NCI-H1092 (cell line): ENCODE data around the gene EPB41L2.
"Not testable (repeated sequence)": the region's sequence is repeated elsewhere in the genome, so short reads cannot be mapped to it uniquely, and the experiment has no call there.

Experiments used
- DNase-seq: peaks from one replicate; lab custom pipeline; 2025; lab: John Stamatoyannopoulos, UW

Gene EPB41L2

GRCh38 chr6:131063028-131063763, at the start of gene EPB41L2:
TSS of gene EPB41L2 (minus strand) at chr6:131063245. CDS start at chr6:130956485, 106,760 bp downstream.
- no peak for DNase-seq

GRCh38 chr6:131112249-131112648, 49.2 kb upstream of the EPB41L2 start:
- DNase-seq = no peak

GRCh38 chr6:131107151-131107550, 44.1 kb upstream of the EPB41L2 start:
- no peak for DNase-seq

DNA sequence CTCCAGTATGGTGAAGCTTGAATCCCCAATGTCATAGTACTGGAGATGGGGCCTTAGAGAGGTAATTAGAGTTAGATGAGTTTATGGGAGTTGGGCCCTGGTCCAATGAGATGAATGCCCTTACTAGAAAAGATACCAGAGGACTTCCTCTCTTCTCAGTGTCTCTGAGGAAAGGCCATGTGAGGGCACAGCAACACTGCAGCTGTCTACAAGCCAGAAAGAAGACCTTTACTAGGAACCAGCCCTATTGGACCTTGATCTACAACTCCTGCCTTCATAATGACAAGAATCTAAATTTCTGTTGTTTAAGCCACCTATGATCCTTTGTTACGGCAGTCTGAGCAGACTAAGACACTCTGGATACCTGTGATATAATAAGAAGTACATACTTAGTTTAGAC, 40.9 kb upstream of the EPB41L2 start:
- DNase-seq = no peak

- no peak for DNase-seq
Measured at GRCh38 chr6:131103296-131103695, 40.3 kb upstream of the EPB41L2 start.

GRCh38 chr6:131101911-131102680, 39.1 kb upstream of the EPB41L2 start:
- no peak for DNase-seq

GRCh38 chr6:131096786-131097185, 33.7 kb upstream of the EPB41L2 start:
- DNase-seq = no peak

DNA sequence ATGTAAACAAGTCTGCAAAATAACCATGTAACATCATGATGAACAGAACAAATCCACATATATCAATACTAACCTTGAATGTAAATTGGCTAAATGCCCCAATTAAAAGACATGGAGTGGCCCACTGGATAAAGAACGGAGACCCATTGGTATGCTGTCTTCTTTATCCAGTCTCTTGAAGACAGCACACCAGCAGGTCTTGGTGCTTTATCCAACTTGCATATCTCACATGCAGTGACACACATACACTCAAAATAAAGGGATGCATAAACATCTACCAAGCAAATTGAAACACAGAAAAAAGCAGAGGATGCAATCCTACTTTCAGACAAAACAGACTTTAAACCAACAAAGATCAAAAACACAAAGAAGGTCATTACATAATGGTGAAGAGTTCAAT, 30.3 kb upstream of the EPB41L2 start:
- no peak for DNase-seq

- DNase-seq = not testable (repeated sequence)
Measured at GRCh38 chr6:131091944-131092343, 28.9 kb upstream of the EPB41L2 start.

DNA sequence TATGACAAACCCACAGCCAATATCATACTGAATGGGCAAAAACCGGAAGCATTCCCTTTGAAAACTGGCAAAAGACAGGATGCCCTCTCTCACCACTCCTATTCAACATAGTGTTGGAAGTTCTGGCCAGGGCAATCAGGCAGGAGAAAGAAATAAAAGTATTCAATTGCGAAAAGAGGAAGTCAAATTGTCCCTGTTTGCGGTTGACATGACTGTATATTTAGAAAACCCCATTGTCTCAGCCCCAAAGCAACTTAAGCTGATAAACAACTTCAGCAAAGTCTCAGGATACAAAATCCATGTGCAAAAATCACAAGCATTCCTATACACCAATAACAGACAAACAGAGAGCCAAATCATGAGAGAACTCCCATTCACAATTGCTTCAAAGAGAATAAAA, 27.3 kb upstream of the EPB41L2 start:
- DNase-seq = not testable (repeated sequence)

DNA sequence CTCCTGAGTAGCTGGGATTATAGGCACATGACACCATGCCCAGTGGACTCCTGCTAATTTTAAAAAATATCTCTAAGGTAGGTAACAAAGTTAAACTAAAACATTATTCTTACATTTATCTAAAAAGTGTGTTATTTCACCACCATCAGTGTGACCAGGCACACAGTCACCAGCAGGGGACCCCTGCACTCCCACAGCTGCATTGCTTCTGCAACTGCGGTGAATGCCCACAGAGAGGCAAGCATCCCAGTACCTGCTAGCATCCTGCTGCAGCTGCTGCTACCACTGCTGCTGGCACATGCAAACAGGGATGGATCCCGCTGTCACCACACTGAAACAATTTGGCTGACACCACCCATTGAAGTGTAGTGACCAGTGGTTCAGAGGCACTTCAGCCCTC, 21.9 kb upstream of the EPB41L2 start:
- no peak for DNase-seq

DNA sequence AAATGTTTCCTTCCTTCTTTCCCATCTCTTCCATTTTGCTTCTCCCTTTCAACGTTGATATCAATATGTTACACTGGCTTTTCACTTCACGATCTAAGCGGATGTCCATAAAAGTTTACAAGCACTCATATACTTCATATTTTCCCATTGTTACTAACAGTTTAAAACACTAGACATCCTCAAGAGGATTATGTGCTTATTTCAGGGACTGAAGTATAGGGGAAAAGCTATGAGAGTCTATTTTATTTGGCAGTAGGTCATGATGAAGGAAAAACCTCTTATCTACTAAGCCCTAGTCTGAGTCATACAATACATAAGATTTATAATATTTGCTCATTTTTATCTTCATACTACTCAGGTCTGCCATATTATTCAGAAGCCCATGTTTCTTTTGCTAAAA, 20.6 kb upstream of the EPB41L2 start:
- no peak for DNase-seq

- no peak for DNase-seq
Measured at GRCh38 chr6:131082335-131082734, 19.3 kb upstream of the EPB41L2 start.

DNA sequence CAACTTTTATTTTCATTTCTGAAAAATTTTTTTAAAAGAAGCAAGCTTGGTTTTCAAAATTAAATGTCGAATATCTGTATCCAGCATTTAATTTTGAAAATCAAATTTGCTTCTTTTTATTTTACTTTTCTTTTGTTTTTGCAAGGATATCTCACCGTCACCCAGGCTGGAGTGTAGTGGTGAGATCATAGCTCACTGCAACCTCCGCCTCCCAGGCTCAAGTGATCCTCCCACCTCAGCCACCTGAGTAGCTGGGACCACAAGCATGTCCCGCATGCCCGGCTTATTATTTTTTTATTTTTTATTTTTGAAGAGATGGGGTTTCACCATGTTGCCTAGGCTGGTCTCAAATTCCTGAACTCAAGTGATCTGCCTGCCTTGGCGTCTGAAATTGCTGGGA, 17.0 kb upstream of the EPB41L2 start:
- DNase-seq = no peak

GRCh38 chr6:131073577-131073976, 10.5 kb upstream of the EPB41L2 start:
- no peak for DNase-seq

DNA sequence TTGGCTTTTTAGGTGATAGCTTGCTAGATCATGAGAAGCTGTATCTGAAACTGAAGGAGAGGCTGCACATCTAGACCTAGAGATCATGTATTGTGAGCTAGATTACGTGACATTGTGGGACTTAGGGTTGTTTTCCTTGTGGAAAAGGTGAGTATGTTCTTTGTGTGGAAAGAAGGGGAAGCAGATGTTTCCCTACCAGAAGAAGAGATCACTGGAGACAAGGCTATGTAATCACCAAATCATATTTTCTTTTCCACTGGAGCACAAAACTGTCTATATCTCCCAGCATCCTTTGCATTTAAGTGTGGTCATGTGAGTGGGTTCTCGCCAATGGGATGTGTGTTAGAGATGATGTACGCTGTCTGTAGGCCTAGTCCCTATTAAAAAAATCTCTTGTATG, 7.0 kb upstream of the EPB41L2 start:
- no peak for DNase-seq

DNA sequence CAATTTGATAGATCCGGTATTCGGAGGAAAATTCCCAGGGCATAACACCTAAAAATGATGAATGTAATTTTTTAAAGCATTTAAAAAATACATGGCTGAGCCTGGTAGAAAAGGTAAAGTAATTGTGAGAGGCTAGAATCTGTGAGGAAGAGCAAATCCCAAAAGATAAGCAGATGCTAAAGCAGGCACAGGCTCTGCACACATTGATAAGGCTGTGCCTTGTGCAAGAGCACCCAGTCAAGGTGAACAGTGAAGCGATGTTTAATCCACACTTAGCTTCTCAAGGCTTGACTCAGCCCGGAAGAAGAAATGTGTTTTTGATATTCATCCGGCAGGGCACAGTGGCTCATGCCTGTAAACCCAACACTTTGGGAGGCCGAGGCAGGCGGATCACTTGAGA, 5.1 kb upstream of the EPB41L2 start:
- DNase-seq = no peak

DNA sequence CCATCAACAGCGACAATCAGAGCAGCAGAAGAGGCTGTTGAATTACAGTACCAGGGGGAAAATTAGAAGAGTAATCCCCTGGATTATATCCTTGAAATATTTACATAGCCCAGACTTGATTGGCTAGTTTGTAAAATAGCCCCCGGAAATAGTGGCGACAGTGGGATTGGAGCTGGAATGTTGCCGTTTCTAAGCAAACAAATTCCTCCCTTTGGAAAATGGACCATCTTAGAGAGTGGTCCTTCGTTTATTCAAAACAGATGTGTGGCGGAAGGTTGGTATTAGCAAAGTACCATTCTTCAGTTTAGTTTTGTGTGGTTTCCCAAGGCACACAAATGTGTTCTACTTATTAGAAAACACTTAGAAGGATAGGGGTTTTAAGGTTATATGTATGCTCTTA, 4.5 kb upstream of the EPB41L2 start:
- no peak for DNase-seq

- no peak for DNase-seq
Measured at GRCh38 chr6:131065824-131066171, 2.8 kb upstream of the EPB41L2 start.

DNA sequence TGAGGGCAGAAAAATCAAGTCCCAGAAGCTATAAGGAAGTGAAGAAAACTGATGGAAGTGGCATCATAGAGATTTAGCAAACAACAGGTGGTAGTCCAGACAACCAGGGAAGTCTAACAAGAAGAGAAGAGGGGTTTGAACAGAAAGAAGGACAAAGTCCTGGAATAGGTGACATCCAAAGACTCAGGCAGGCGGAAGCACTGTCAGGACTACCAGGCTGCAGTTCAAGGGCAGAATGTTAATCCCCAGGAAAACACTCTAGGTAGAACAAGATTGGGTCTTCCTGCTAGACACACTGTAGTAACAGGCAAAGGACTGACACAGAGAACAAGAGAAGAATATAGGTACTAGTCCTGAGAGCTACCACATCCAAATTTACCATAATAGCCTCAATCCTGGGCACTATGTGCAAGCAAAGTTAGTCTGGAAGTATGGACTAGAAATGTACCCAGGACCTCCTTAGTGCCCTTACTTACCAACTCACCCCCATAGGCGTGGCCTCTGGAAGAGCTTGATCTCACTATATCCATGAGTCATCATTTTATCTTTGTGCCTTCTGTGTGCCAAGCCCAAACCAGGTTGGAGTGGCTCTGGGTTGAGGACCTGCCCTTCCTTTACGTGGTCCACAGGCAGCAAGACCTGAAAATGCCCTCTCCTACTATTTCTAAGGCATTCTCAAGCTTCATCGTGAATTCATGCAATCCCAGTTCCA, 2.2 kb upstream of the EPB41L2 start:
- DNase-seq = no peak

GRCh38 chr6:131063764-131064272, 773 bp upstream of the EPB41L2 start:
- no peak for DNase-seq

GRCh38 chr6:131062241-131063027, 611 bp downstream of the EPB41L2 start:
- no peak for DNase-seq
